ENCODE results near the gene ABCC5.

GRCh38 chr3:183962807-183963206 is 54.9 kb downstream of the ABCC5 start:
- TF ChIP-seq CTCF (IDR thresholded peaks at IDR 0.05) (no peak), ZBTB43 (CRISPR knock-in tag; IDR thresholded peaks at IDR 0.05) (no peak)

Data from WTC11 (cell line).